Hindlimb muscle (tissue), 1 donor: ENCODE measurements around the gene PPIL3. TPM values are rescaled to one million over a fixed set of nuclear protein-coding genes. Genes with fewer than 3 reads are reported as not detected.

Source experiments
- DNase-seq: peaks from one replicate; pipeline ENCODE4 v3.0.0-alpha.2; 2013
- polyA plus RNA-seq: library from polyadenylated mRNA; unstranded; fragments of 120-200 nt; gene quantifications from one replicate; pipeline ENCODE4 v1.2.1, GENCODE V29; 2013; ENCODE audit not compliant: insufficient read length

Gene PPIL3
- polyA plus RNA-seq, 1 donor, result 30.7 TPM

GRCh38 chr2:200860092-200860795 lies 28.6 kb downstream of the PPIL3 start:
- no peak for DNase-seq

- no peak for DNase-seq
These were observed 32.1 kb downstream of the PPIL3 start for GRCh38 chr2:200856806-200857205.

- DNase-seq, result no peak
These were observed 36.3 kb downstream of the PPIL3 start for GRCh38 chr2:200852605-200853004.

GRCh38 chr2:200851398-200852248 lies 37.3 kb downstream of the PPIL3 start:
- DNase-seq, result no peak

- no peak for DNase-seq
These were observed 38.2 kb downstream of the PPIL3 start for GRCh38 chr2:200850512-200851256.

GRCh38 chr2:200847939-200848338 lies 40.9 kb downstream of the PPIL3 start:
- DNase-seq, result no peak

- no peak for DNase-seq
These were observed 41.6 kb downstream of the PPIL3 start for GRCh38 chr2:200847269-200847668.

GRCh38 chr2:200845669-200846325 lies 43.1 kb downstream of the PPIL3 start:
- DNase-seq, result no peak

GRCh38 chr2:200845194-200845593 lies 43.7 kb downstream of the PPIL3 start:
- DNase-seq, result no peak

GRCh38 chr2:200843993-200844948 lies 44.6 kb downstream of the PPIL3 start:
- DNase-seq, result no peak

GRCh38 chr2:200839513-200839912 lies 49.4 kb downstream of the PPIL3 start:
- no peak for DNase-seq

GRCh38 chr2:200834701-200835100 lies 54.2 kb downstream of the PPIL3 start:
- DNase-seq, result no peak

- no peak for DNase-seq
These were observed 59.6 kb downstream of the PPIL3 start for GRCh38 chr2:200829258-200829655.

- DNase-seq, result no peak
These were observed 60.2 kb downstream of the PPIL3 start for GRCh38 chr2:200828572-200829257.

GRCh38 chr2:200828104-200828503 lies 60.8 kb downstream of the PPIL3 start:
- DNase-seq, result no peak

GRCh38 chr2:200821686-200822245 lies 67.1 kb downstream of the PPIL3 start:
- DNase-seq, result no peak
